IMR-90 (cell line): Measurements from ENCODE around the gene SH3TC1. TPM values are rescaled to one million over a fixed set of nuclear protein-coding genes. Genes with fewer than 3 reads are reported as not detected.
A peak's percentile ranks its signal among the peaks of the same experiment; 100 is the strongest.

ENCODE experiments used
- ATAC-seq: fragments of 200-7000 bp; cut with Tn5 transposase; 2 replicates; pipeline ENCODE4 v1.9.1; 2020; ENCODE audit warnings: low read depth, mild to moderate bottlenecking, moderate library complexity
- BruUV-seq: library from RNA; stranded (reverse); fragments of 400-500 nt; replicated peaks from 2 replicates; lab custom pipeline; 2021; lab: Mats Ljungman, UMichigan
- CTCF ChIA-PET: fragments of 300-600 bp; formaldehyde crosslinking; extraction: SDS; loops from one replicate; lab custom pipeline; 2021; ENCODE audit warnings: antibody characterized with exemption; lab: Yijun Ruan, JAX
- POLR2A ChIA-PET: fragments of 300-600 bp; sonication (Branson Sonifier 250); formaldehyde crosslinking; loops from one replicate; lab custom pipeline; 2022; ENCODE audit warnings: antibody characterized with exemption; ENCODE audit not compliant: unreplicated experiment; lab: Charles Lee
- DNase-seq: peaks from one replicate; pipeline ENCODE4 v3.0.0; 2013
- H2AFZ ChIP-seq: replicated peaks from 2 replicates; pipeline ENCODE3; 2013; ENCODE audit warnings: low read length, mild to moderate bottlenecking; ENCODE audit not compliant: poor library complexity
- H2AK5ac ChIP-seq: 2 replicates; pipeline ENCODE4 v1.6.1; 2013; ENCODE audit warnings: low read depth, low read length, inconsistent platforms
- H2AK9ac ChIP-seq: replicated peaks from 2 replicates; pipeline ENCODE3; 2013; ENCODE audit warnings: mild to moderate bottlenecking, low read depth, low read length, moderate library complexity; ENCODE audit not compliant: poor library complexity
- H2BK120ac ChIP-seq: 2 replicates; pipeline ENCODE4 v1.6.1; 2013; ENCODE audit warnings: low read depth, low read length, inconsistent platforms
- H2BK15ac ChIP-seq: 3 replicates; pipeline ENCODE4 v1.6.1; 2013; ENCODE audit warnings: low read depth, low read length, inconsistent platforms
- H2BK20ac ChIP-seq: 2 replicates; pipeline ENCODE4 v1.6.1; 2013; ENCODE audit warnings: low read depth, mild to moderate bottlenecking, inconsistent platforms, low read length, moderate library complexity
- H2BK5ac ChIP-seq: 2 replicates; pipeline ENCODE4 v1.6.1; 2013; ENCODE audit warnings: mild to moderate bottlenecking, low read depth, low read length, inconsistent platforms; ENCODE audit not compliant: poor library complexity, severe bottlenecking
- H3K14ac ChIP-seq: replicated peaks from 2 replicates; pipeline ENCODE4 v1.6.1; 2013; ENCODE audit warnings: low read depth, low read length, inconsistent platforms
- H3K18ac ChIP-seq: 2 replicates; pipeline ENCODE4 v1.6.1; 2013; ENCODE audit warnings: low read depth, low read length, control low read depth
- H3K23ac ChIP-seq: 2 replicates; pipeline ENCODE4 v1.6.1; 2013; ENCODE audit warnings: low read depth, low read length, inconsistent platforms
- H3K27ac ChIP-seq: 2 replicates; pipeline ENCODE4 v1.5.1; 2013; ENCODE audit warnings: mild to moderate bottlenecking, control low read depth, low read length; ENCODE audit not compliant: insufficient read depth
- H3K27me3 ChIP-seq: 2 replicates; pipeline ENCODE4 v1.6.1; 2013; ENCODE audit warnings: low read length; ENCODE audit not compliant: control insufficient read depth, insufficient read depth
- H3K36me3 ChIP-seq: 2 replicates; pipeline ENCODE4 v1.6.1; 2013; ENCODE audit warnings: low read length, mixed read lengths; ENCODE audit not compliant: control insufficient read depth, insufficient read depth
- H3K4ac ChIP-seq: 2 replicates; pipeline ENCODE4 v1.6.1; 2013; ENCODE audit warnings: low read depth, low read length, inconsistent platforms
- H3K4me1 ChIP-seq: 2 replicates; pipeline ENCODE4 v1.6.1; 2013; ENCODE audit warnings: low read length, mixed read lengths; ENCODE audit not compliant: control insufficient read depth, insufficient read depth
- H3K4me2 ChIP-seq: 2 replicates; pipeline ENCODE4 v1.6.1; 2013; ENCODE audit warnings: low read depth, mild to moderate bottlenecking, control low read depth, low read length, moderate library complexity
- H3K4me3 ChIP-seq: 2 replicates; pipeline ENCODE4 v1.5.1; 2013; ENCODE audit warnings: low read depth, mild to moderate bottlenecking, control low read depth, low read length, moderate library complexity; ENCODE audit not compliant: insufficient read depth
- H3K56ac ChIP-seq: 2 replicates; pipeline ENCODE4 v1.6.1; 2013; ENCODE audit warnings: low read length, inconsistent platforms; ENCODE audit not compliant: insufficient read depth; ENCODE audit errors: extremely low read depth
- H3K79me1 ChIP-seq, 2 experiments: 2 replicates each; pipeline ENCODE4 v1.6.1; 2013; ENCODE audit warnings: low read length in 2 of 2, inconsistent platforms in 1 of 2, low read depth in 1 of 2
- H3K9ac ChIP-seq: 2 replicates; pipeline ENCODE4 v1.6.1; 2013; ENCODE audit warnings: low read depth, low read length, control low read depth
- H3K9me1 ChIP-seq: 2 replicates; pipeline ENCODE4 v1.6.1; 2013; ENCODE audit warnings: low read length, inconsistent platforms; ENCODE audit not compliant: insufficient read depth
- H3K9me3 ChIP-seq: 2 replicates; pipeline ENCODE4 v1.6.1; 2013; ENCODE audit warnings: low read length; ENCODE audit not compliant: control insufficient read depth, insufficient read depth
- H4K20me1 ChIP-seq: 2 replicates; pipeline ENCODE4 v1.6.1; 2013; ENCODE audit warnings: low read length, inconsistent platforms; ENCODE audit not compliant: insufficient read depth
- H4K5ac ChIP-seq: 2 replicates; pipeline ENCODE4 v1.6.1; 2013; ENCODE audit warnings: mild to moderate bottlenecking, low read depth, low read length, control low read depth
- H4K8ac ChIP-seq, 2 experiments: 2 replicates each; pipeline ENCODE4 v1.6.1; 2013; ENCODE audit warnings: low read depth in 2 of 2, low read length in 2 of 2, control low read depth in 1 of 2, inconsistent platforms in 1 of 2
- H4K91ac ChIP-seq: 2 replicates; pipeline ENCODE4 v1.6.1; 2013; ENCODE audit warnings: low read depth, low read length, inconsistent platforms; ENCODE audit not compliant: insufficient read depth
- CEBPB ChIP-seq: IDR thresholded peaks from 2 replicates; pipeline ENCODE4 v1.6.1; 2012; ENCODE audit warnings: low read depth, low read length, improper control_type of control experiment
- CHD1 ChIP-seq: IDR thresholded peaks from 2 replicates; pipeline ENCODE4 v1.6.1; 2012; ENCODE audit warnings: low read depth, low read length, improper control_type of control experiment
- CTCF ChIP-seq: conservative IDR thresholded peaks from 2 replicates; pipeline ENCODE4 v1.5.1; 2012; ENCODE audit warnings: mild to moderate bottlenecking, low read depth, low read length, improper control_type of control experiment
- ELK1 ChIP-seq: fragments of 150-350 bp; IDR thresholded peaks from 2 replicates; pipeline ENCODE4 v1.6.1; 2016; ENCODE audit warnings: low read depth, mild to moderate bottlenecking, low read length, moderate library complexity, borderline replicate concordance
- FOS ChIP-seq: fragments of 150-350 bp; IDR thresholded peaks from 2 replicates; pipeline ENCODE4 v1.6.1; 2016; ENCODE audit warnings: low read depth, low read length
- MAFK ChIP-seq: IDR thresholded peaks from 2 replicates; pipeline ENCODE4 v1.6.1; 2012; ENCODE audit warnings: low read depth, low read length, improper control_type of control experiment
- MAZ ChIP-seq: IDR thresholded peaks from 2 replicates; pipeline ENCODE4 v1.6.1; 2012; ENCODE audit warnings: low read depth, mild to moderate bottlenecking, low read length, improper control_type of control experiment, moderate library complexity, borderline replicate concordance
- MXI1 ChIP-seq: IDR thresholded peaks from 2 replicates; pipeline ENCODE4 v1.6.1; 2012; ENCODE audit warnings: low read depth, mild to moderate bottlenecking, low read length, moderate library complexity, borderline replicate concordance
- NFE2L2 ChIP-seq: fragments of 150-350 bp; IDR thresholded peaks from 2 replicates; pipeline ENCODE4 v1.6.1; 2016; ENCODE audit warnings: low read depth, mild to moderate bottlenecking, low read length
- POLR2A ChIP-seq: IDR thresholded peaks from 2 replicates; pipeline ENCODE4 v1.6.1; 2012; ENCODE audit warnings: mild to moderate bottlenecking, low read depth, low read length
- RAD21 ChIP-seq: IDR thresholded peaks from 2 replicates; pipeline ENCODE4 v1.6.1; 2012; ENCODE audit warnings: low read length, improper control_type of control experiment
- RCOR1 ChIP-seq: IDR thresholded peaks from 2 replicates; pipeline ENCODE4 v1.6.1; 2012; ENCODE audit warnings: mild to moderate bottlenecking, low read length, improper control_type of control experiment; ENCODE audit not compliant: insufficient replicate concordance
- RFX5 ChIP-seq: IDR thresholded peaks from 2 replicates; pipeline ENCODE4 v1.8.0; 2012; ENCODE audit warnings: low read depth, mild to moderate bottlenecking, low read length, moderate library complexity
- SMC3 ChIP-seq: fragments of 150-350 bp; IDR thresholded peaks from 2 replicates; pipeline ENCODE4 v1.6.1; 2016; ENCODE audit warnings: low read depth, mild to moderate bottlenecking, antibody characterized with exemption, low read length, moderate library complexity
- USF2 ChIP-seq: fragments of 150-350 bp; IDR thresholded peaks from 2 replicates; pipeline ENCODE4 v1.6.1; 2017; ENCODE audit warnings: mild to moderate bottlenecking, antibody characterized with exemption, low read length, low read depth
- WGBS, 2 experiments: methylation state at CpG; one replicate each; pipeline versions ENCODE4 v1.1.5 to v1.1.7; 2013; ENCODE audit warnings: missing lambda C conversion rate in 2 of 2; ENCODE audit not compliant: insufficient read length in 1 of 2; ENCODE audit errors: extremely low coverage in 2 of 2; 5-methylcytosine and 5-hydroxymethylcytosine counted together
- dilution Hi-C: fragments of 300-500 bp; cut with HindIII; formaldehyde crosslinking; loops from one replicate; pipeline ENCODE4 v1.14.3; 2018; ENCODE audit warnings: low sequenced_read_pairs; ENCODE audit not compliant: unreplicated experiment
- in situ Hi-C: fragments of 300-500 bp; cut with MboI; formaldehyde crosslinking; loops from 3 replicates; pipeline ENCODE4 v1.14.3; 2019; ENCODE audit warnings: low sequenced_read_pairs, inconsistent platforms, mixed read lengths
- intact Hi-C: fragments of 100-400 bp; cut with micrococcal nuclease; formaldehyde crosslinking; loops from 2 replicates; pipeline ENCODE4 v1.10.0; 2022
- polyA plus RNA-seq, 3 experiments: library from polyadenylated mRNA; depleted of rRNA; stranded (reverse); fragments of >200 nt; gene quantifications; 2 replicates each; pipeline ENCODE4 v1.2.3, GENCODE V29; 2012; ENCODE audit warnings: low replicate concordance in 1 of 3
- total RNA-seq: library from RNA; depleted of rRNA; stranded (reverse); fragments of >200 nt; gene quantifications from 2 replicates; pipeline ENCODE4 v1.2.3, GENCODE V29; 2012

Gene SH3TC1
- total and polyA plus RNA-seq, 2 of the 4 experiments (the other 2 are of a cell fraction): 1.6 to 2.2 TPM

GRCh38 chr4:8260656-8261111 is 61.6 kb downstream of the SH3TC1 start:
- Histone ChIP-seq H4K8ac (0 out of 4 replicates have a peak overlapping the region, but pooled peaks have one; percentile 3 to 8), H3K14ac (0 out of 2 replicates have a peak overlapping the region, but pooled peaks have one; percentile 24), H2BK15ac (no peak overlapping the region), H3K27me3 (peaks cover 4% of the 10 kb centered on the region; the same call in 1 of the 2 replicates), H2BK20ac (no peak overlapping the region; the same call in 1 of the 2 replicates), H2AK9ac (no peak overlapping the region), H3K9me3 (no peaks in the 10 kb centered on the region), H2AFZ (peak overlapping the region; percentile 68), H2AK5ac (peak overlapping the region; percentile 38), H3K56ac (no peak overlapping the region), H2BK120ac (peak overlapping the region; percentile 28; the same call in 1 of the 2 replicates), H3K27ac (peak overlapping the region; percentile 34), H4K5ac (peak overlapping the region; percentile 8; the same call in 1 of the 2 replicates), H4K91ac (no peak overlapping the region), H3K36me3 (no peaks in the 10 kb centered on the region), H3K4me1 (peaks cover 7% of the 10 kb centered on the region), H3K23ac (no peak overlapping the region), H4K20me1 (peaks cover 4% of the 10 kb centered on the region), H3K4me2 (peak overlapping the region; percentile 25; the same call in 1 of the 2 replicates), H3K79me1 (no peaks in the 10 kb centered on the region), H2BK5ac (peak overlapping the region; percentile 17), H3K4ac (peak overlapping the region; percentile 74), H3K9me1 (peaks cover 4% of the 10 kb centered on the region), H3K18ac (peak overlapping the region; percentile 8; the same call in 1 of the 2 replicates), H3K9ac (no peak overlapping the region), H3K4me3 (no peak overlapping the region)
- CTCF ChIA-PET: interaction anchor here (1.0 kb wide), 1 partner anchor 14 kb away, joined by 3 read pairs; no protein-coding TSS in a partner anchor
- in situ Hi-C loops: no loop called here
- WGBS, 2 experiments: 0% methylated on average over 2 of the region's 13 CpGs; no CpG with 5 or more reads in 1 of the 2 experiments
- BruUV-seq: no TSS peak
- ATAC-seq (peak; percentile 94), DNase-seq (peak; percentile 96)
- dilution Hi-C loops: no loop called here
- intact Hi-C loops: loop anchor here (1.0 kb wide), 2 partner anchors 18 to 143 kb away; no protein-coding TSS in a partner anchor
- POLR2A ChIA-PET: no interaction called here
- no peak for TF ChIP-seq NFE2L2
- TF ChIP-seq RCOR1: peak; percentile 99
- no peak for TF ChIP-seq POLR2A
- TF ChIP-seq MXI1: no peak
- TF ChIP-seq ELK1: no peak
- TF ChIP-seq CTCF: no peak
- no peak for TF ChIP-seq CHD1
- no peak for TF ChIP-seq MAFK
- no peak for TF ChIP-seq USF2
- no peak for TF ChIP-seq MAZ
- TF ChIP-seq RAD21: peak; percentile 40
- no peak for TF ChIP-seq RFX5
- peak; percentile 75; the same call in 1 of the 2 replicates for TF ChIP-seq FOS
- TF ChIP-seq CEBPB: peak; percentile 62
- peak; percentile 33 for TF ChIP-seq SMC3
